Mucosa of descending colon (tissue), 3 donors: Measurements from ENCODE around the gene VN1R5. TPM values are rescaled to one million over a fixed set of nuclear protein-coding genes. Genes with fewer than 3 reads are reported as not detected.
"Not testable (repeated sequence)": the region's sequence is repeated elsewhere in the genome, so short reads cannot be mapped to it uniquely, and the experiment has no call there.

Source experiments
- ATAC-seq: fragments of 200-7000 bp; cut with Tn5 transposase; one replicate; pipeline ENCODE4 v1.9.1; 2020; ENCODE audit warnings: mild to moderate bottlenecking, moderate library complexity
- DNase-seq, 3 donors: peaks; one replicate each; pipeline ENCODE4 v3.0.0-alpha.2; 2020
- H3K36me3 ChIP-seq: fragments of 200-600 bp; one replicate; pipeline ENCODE4 v1.8.0; 2021; ENCODE audit warnings: low read depth, mild to moderate bottlenecking
- H3K4me1 ChIP-seq: fragments of 200-600 bp; one replicate; pipeline ENCODE4 v1.8.0; 2021; ENCODE audit warnings: low read depth, mild to moderate bottlenecking
- H3K4me3 ChIP-seq: fragments of 200-600 bp; one replicate; pipeline ENCODE4 v1.8.0; 2021; ENCODE audit warnings: mild to moderate bottlenecking
- H3K9me3 ChIP-seq: fragments of 200-600 bp; one replicate; pipeline ENCODE4 v1.8.0; 2021; ENCODE audit warnings: mild to moderate bottlenecking
- intact Hi-C, 2 donors: fragments of 100-400 bp; cut with DNase I in 1 of 2; cut with micrococcal nuclease in 1 of 2; formaldehyde crosslinking; loops; one replicate each; pipeline versions ENCODE4 v1.11.0 to v1.11.1; 2022; cut with DNase I, micrococcal nuclease
- total RNA-seq, 3 donors: library from RNA; stranded (reverse); fragmentation: NEBNext Ultra II Directional in 2 of 3; extraction: Animal tissue kit (Norgen Biotek cat#: 25700) in 2 of 3; gene quantifications; one replicate each; pipeline versions ENCODE4 v1.2.1 to v1.2.4, GENCODE V29; 2021 to 2023
- TF ChIP-seq, protein P1 (sequence below): fragments of 200-600 bp; IDR thresholded peaks from one replicate; pipeline ENCODE4 v1.8.0; 2022; ENCODE audit warnings: antibody characterized with exemption, mild to moderate bottlenecking
- donor health status: DM: no; HTN: no; CAD: no; lungs with moderate emphysema.
- donor health status: DM: no; HTN: no; CAD: no.
- donor health status: DM: no; HTN: yes; CAD: no.

VN1R5 gene
- total RNA-seq, 3 donors from 2014 or later, result not detected

GRCh38 chr1:247288341-247288740 is 32.5 kb downstream of the VN1R5 start:
- no peaks in the 10 kb centered on the region for H3K4me1 ChIP-seq
- H3K9me3 ChIP-seq, result no peaks in the 10 kb centered on the region
- TF ChIP-seq, protein P1, sequence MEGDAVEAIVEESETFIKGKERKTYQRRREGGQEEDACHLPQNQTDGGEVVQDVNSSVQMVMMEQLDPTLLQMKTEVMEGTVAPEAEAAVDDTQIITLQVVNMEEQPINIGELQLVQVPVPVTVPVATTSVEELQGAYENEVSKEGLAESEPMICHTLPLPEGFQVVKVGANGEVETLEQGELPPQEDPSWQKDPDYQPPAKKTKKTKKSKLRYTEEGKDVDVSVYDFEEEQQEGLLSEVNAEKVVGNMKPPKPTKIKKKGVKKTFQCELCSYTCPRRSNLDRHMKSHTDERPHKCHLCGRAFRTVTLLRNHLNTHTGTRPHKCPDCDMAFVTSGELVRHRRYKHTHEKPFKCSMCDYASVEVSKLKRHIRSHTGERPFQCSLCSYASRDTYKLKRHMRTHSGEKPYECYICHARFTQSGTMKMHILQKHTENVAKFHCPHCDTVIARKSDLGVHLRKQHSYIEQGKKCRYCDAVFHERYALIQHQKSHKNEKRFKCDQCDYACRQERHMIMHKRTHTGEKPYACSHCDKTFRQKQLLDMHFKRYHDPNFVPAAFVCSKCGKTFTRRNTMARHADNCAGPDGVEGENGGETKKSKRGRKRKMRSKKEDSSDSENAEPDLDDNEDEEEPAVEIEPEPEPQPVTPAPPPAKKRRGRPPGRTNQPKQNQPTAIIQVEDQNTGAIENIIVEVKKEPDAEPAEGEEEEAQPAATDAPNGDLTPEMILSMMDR, result no peak
- H3K36me3 ChIP-seq, result no peaks in the 10 kb centered on the region
- intact Hi-C loops, result no loop called here
- ATAC-seq (no peak), DNase-seq (no peak)
- H3K4me3 ChIP-seq, result no peak overlapping the region

GRCh38 chr1:247289274-247289892 is 33.5 kb downstream of the VN1R5 start:
- H3K9me3 ChIP-seq, H3K36me3 ChIP-seq, DNase-seq, H3K4me3 ChIP-seq, intact Hi-C loops, ATAC-seq, H3K4me1 ChIP-seq: not testable (repeated sequence)

GRCh38 chr1:247290576-247290975 is 34.7 kb downstream of the VN1R5 start:
- no peak for ATAC-seq
- no peak overlapping the region for H3K4me3 ChIP-seq

DNA sequence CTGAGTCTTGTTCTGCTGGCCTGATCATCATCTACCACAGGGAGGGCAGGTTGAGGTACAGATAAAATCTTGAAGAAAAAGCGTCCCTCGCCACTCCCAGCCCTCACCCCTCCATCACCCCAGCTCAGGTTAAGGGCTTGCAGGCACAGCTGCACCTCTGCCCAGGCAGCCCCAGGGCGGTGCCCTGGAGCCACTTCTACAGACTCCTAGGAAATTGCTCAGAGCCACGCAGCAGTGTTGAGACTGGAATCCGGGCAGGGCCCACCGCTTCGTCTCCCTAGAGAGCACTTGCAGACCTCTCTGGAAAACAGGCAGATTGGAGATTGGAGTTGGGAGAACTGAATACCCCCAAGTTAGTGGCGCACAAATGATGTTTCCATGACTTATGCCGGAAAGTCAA is 35.3 kb downstream of the VN1R5 start:
- DNase-seq (no peak), ATAC-seq (no peak)
- H3K36me3 ChIP-seq, result no peaks in the 10 kb centered on the region
- TF ChIP-seq, protein P1, result no peak
- intact Hi-C loops, result no loop called here
- H3K4me3 ChIP-seq, result no peak overlapping the region
- no peaks in the 10 kb centered on the region for H3K4me1 ChIP-seq
- no peaks in the 10 kb centered on the region for H3K9me3 ChIP-seq

More at GRCh38 chr1:247290576-247290975, 34.7 kb downstream of the VN1R5 start:
- intact Hi-C loops, result no loop called here
- Histone ChIP-seq H3K4me1 (no peaks in the 10 kb centered on the region), H3K36me3 (no peaks in the 10 kb centered on the region), H3K9me3 (no peaks in the 10 kb centered on the region)
- TF ChIP-seq, protein P1, result no peak
- no peak for DNase-seq

DNA sequence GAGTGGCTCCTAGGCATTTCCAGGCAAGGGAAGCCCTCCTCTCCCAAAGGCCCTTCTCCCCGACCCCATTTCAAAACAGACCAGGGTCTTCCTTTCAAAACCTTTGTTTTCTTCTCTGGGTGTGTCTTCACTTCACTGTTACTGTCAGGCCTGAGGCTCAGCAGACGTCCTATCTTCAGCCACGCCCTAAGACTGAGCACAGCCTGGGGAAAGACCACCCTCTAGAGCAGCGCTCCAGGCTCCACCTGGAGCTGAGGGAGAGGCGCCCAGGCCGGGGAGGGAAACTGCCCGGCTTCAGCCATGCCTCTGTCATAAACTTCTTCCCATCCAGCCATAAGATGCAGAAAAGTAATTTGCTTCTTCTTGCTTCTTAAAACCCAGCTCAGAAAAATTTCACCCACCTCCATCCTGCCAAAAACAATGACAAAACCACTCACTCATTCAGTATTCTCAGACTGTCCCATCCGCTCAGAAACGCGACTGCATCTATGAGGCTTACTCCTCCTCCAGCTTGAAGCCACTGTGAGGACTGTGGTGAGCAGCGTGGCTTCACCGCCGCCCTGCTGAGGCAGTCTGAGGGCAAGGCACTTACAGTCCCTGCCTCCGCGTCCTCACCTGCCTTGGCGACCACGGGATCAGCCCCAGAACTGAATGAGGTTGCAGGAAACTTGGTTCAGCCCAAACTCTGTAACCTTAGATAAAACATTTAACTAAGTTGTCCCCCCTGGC is 36.1 kb downstream of the VN1R5 start:
- peaks cover 4% of the 10 kb centered on the region for H3K4me1 ChIP-seq
- no peaks in the 10 kb centered on the region for H3K36me3 ChIP-seq
- TF ChIP-seq, protein P1, result no peak
- no peak for DNase-seq
- no peaks in the 10 kb centered on the region for H3K9me3 ChIP-seq
- intact Hi-C loops, result no loop called here
- no peak overlapping the region for H3K4me3 ChIP-seq
- ATAC-seq, result no peak

- ATAC-seq (no peak), DNase-seq (no peak)
- TF ChIP-seq, protein P1, result no peak
- Histone ChIP-seq H3K9me3 (no peaks in the 10 kb centered on the region), H3K4me1 (peaks cover 9% of the 10 kb centered on the region), H3K4me3 (no peak overlapping the region), H3K36me3 (no peaks in the 10 kb centered on the region)
- intact Hi-C loops, result no loop called here
Measured at GRCh38 chr1:247293047-247293446, 37.2 kb downstream of the VN1R5 start.
